Measurements from ENCODE around the gene NWD2.

The NWD2 gene

DNA sequence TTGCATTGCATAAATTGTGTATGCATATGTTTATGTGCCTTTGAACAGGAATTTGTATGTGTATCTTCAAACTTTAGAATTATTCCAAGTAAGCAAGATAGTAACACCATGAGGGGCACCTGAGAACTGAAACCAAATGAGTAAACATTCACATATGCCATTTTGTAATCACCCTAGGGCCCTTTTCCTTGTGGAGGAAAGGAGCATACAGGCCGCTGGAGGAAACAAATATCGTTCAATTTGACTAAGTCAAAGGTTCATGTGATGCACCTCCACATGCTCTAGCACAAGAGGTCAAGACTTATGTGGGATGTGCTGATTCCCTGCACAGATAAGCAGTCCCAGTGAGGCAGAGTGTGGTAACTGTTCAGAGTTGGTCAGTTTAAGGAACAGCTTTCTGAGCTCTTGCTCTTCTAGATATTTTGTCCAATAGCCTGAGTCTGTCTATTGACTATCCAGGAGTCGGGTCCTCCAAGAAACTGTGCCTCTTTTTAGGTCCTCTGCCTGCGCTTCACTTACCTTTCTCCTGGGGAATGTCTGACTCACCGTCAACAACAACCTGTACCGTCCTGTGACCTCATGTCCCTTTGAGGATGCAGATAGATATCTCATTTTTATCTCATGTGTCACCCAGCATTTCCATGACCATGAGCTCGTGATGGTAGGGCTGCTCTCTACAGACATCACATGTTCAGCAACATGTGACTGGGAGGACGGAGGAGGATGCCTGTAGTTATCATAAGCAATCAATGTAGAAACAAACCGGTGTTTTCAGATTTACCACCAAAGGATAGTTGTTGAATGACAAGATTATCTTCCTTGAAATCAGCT is 196.9 kb downstream of the NWD2 start:
- no peak for DNase-seq

GRCh38 chr4:37442062-37442323 is 197.4 kb downstream of the NWD2 start:
- no peak for DNase-seq

GRCh38 chr4:37443137-37443536 is 198.6 kb downstream of the NWD2 start:
- DNase-seq = no peak

DNA sequence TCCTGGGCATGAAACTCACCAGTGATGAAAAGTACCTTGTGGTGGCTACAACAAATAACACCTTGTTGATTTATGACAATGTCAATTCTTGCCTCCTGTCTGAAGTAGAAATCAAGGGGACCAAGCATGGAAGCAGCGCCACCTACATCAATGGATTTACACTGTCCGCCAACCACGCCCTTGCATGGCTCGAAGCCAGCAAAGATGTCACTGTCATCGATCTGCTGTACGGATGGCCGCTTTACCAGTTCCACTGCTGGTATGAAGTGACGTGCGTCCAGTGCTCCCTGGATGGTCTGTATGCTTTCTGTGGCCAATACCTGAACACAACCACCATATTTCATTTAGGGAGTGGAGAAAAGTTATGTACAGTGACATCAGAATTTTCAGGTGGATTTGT is 200.5 kb downstream of the NWD2 start:
- DNase-seq = no peak

GRCh38 chr4:37446016-37446415 is 201.5 kb downstream of the NWD2 start:
- DNase-seq = no peak

GRCh38 chr4:37447886-37448285 is 203.3 kb downstream of the NWD2 start:
- no peak for DNase-seq

DNA sequence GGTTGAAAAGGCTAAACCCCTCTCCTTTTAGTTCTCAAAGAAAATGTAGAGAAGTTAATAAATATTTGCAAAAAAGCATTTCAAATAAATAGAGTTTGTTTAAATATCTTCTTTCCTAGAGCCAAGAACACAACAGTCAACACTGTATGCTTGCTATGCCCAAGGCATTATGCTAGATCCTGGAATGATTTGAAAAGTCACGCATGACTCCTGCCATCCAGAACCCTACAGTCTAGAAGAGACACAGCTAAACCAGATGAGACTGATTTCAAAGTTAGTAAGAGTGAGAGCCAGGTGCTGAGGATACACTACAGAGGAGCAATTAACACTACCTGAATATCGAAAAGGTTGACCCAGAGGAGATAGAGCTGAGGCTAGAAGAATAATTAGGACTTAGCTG is 205.8 kb downstream of the NWD2 start:
- DNase-seq = no peak

GRCh38 chr4:37450911-37451310 is 206.4 kb downstream of the NWD2 start:
- DNase-seq = no peak

- no peak for DNase-seq
Observed at GRCh38 chr4:37451656-37452055, 207.1 kb downstream of the NWD2 start.

DNA sequence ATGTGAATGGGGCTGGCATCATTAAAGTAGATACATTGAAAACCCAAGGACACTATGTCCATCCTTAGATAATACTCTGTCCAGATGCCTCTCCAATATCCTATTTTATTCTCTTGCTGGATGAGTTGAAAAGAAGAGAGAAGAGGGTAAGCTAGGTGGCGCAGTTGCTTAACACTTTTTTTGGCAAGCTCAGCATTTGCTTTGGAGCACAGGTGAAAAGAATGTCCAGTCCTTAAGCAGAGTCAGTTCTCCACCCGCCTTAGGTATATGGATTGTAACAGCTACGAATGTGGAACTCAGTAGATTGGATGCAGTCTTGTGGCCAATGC is 208.4 kb downstream of the NWD2 start:
- DNase-seq = peak; percentile 51

- peak; percentile 62 for DNase-seq
Observed at GRCh38 chr4:37453281-37453998, 208.9 kb downstream of the NWD2 start.

- no peak for DNase-seq
Observed at GRCh38 chr4:37453999-37454800, 209.7 kb downstream of the NWD2 start.

GRCh38 chr4:37455301-37456131 is 211.0 kb downstream of the NWD2 start:
- no peak for DNase-seq

GRCh38 chr4:37461801-37462200 is 217.3 kb downstream of the NWD2 start:
- no peak for DNase-seq

- DNase-seq = no peak
Observed at GRCh38 chr4:37463033-37463856, 218.7 kb downstream of the NWD2 start.

DNA sequence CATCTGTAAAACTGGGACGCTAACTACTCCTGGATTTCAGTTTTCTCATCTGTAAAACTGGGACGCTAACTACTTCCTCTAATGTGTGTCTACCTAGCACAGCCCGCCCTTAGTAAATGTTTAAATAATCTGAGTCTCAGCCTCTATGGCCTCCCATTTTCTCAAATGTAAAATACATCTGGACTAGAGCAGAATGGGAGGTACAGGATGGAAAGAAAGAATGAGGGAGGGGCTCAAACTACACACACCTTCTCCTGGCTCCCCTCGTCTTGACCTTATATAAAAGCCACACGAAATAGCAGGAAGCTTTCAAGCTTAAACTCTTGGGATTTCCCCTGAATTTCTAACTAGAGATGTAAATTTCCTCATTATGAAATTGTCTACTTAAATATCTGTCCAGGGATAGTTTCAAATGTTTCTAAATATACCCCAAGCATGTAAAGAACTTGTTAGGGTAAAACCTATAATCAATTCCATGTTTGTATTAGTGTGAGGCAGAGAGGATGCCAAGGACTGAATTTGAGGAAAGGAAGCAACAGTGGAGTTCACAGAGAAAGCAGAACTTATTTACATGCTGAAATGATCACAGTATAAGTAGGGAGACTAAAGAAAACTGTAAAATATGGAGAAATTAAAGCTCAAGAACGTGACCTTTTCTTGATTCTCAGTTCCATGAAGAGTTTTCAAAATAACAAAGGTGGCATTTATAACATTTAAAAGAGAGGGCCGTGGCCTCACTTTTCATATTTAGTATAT is 220.0 kb downstream of the NWD2 start:
- no peak for DNase-seq

DNA sequence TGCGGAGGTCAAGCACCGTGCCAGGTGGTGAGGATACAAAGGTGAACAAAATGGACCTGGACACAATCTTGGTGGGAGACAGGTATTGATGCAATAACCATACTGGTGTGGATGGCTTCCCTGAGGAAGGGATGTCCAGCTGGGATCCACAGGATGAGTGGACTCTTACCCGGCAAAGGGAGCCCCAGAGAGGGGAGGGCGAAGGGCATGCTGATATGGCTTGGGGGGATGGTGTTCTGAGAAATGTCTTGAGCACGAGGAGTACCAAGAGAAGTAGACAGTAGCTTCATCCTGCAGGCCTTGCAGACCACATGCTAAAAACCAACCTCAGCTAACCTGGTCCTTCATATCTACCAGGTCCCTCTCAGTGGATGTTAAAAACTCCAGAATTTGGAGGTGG is 220.8 kb downstream of the NWD2 start:
- DNase-seq = no peak

DNA sequence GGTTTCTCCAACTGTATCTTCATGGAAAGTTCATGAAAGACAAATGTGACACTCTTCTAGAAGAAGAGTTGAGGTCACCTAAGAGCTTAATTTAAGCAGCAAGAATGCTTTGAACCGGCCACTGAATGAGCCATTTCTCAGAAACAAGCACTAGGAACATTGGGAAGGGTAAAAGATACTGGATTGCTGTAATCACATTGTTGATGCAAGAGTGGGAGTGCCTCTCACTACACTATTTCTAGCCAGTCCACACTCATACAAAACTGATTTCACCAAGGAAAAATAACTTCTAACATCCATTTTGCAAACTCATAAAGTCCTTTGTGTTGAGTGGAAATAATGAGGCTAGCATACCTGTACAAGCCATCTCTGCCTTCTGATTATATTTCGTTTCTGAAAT is 221.3 kb downstream of the NWD2 start:
- no peak for DNase-seq

GRCh38 chr4:37467223-37467622 is 222.7 kb downstream of the NWD2 start:
- DNase-seq = no peak

GRCh38 chr4:37467824-37468223 is 223.3 kb downstream of the NWD2 start:
- no peak for DNase-seq

- no peak for DNase-seq
Observed at GRCh38 chr4:37469286-37469685, 224.7 kb downstream of the NWD2 start.
